DND-41 (cell line): ENCODE measurements around the gene SLC24A3.

Experiments used
- ATAC-seq: fragments of 200-7000 bp; cut with Tn5 transposase; 3 replicates; pipeline ENCODE4 v1.9.1; 2021; ENCODE audit warnings: low read depth; ENCODE audit not compliant: insufficient read depth
- DNase-seq: peaks from one replicate; pipeline ENCODE4 v3.0.0-alpha.2; 2020
- H2AFZ ChIP-seq: 2 replicates; pipeline ENCODE4 v1.6.0; 2012; ENCODE audit warnings: low read depth, low read length
- H3K27ac ChIP-seq: 2 replicates; pipeline ENCODE4 v1.5.1; 2012; ENCODE audit warnings: low read length, inconsistent platforms
- H3K27me3 ChIP-seq: fragments of 200-600 bp; sonication (generic); 2 replicates; pipeline ENCODE4 v1.6.0; 2012; ENCODE audit warnings: low read length, mild to moderate bottlenecking, inconsistent platforms; ENCODE audit not compliant: insufficient read depth, poor library complexity
- H3K36me3 ChIP-seq: 2 replicates; pipeline ENCODE4 v1.5.1; 2012; ENCODE audit warnings: low read length, inconsistent platforms; ENCODE audit not compliant: insufficient read depth
- H3K4me1 ChIP-seq: 2 replicates; pipeline ENCODE4 v1.5.1; 2012; ENCODE audit warnings: mild to moderate bottlenecking, low read length; ENCODE audit not compliant: insufficient read depth
- H3K4me2 ChIP-seq: 2 replicates; pipeline ENCODE4 v1.6.0; 2012; ENCODE audit warnings: mild to moderate bottlenecking, moderate library complexity, low read length, inconsistent platforms; ENCODE audit not compliant: insufficient read depth
- H3K4me3 ChIP-seq, 2 experiments: fragments of 200-600 bp in 1 of 2; shearing (Covaris generic) in 1 of 2; 2 replicates each; pipeline ENCODE4 v1.5.1; 2012 to 2016; ENCODE audit warnings: inconsistent platforms in 2 of 2, low read length in 2 of 2, mild to moderate bottlenecking in 2 of 2, low read depth in 1 of 2, moderate library complexity in 1 of 2
- H3K79me2 ChIP-seq: 2 replicates; pipeline ENCODE4 v1.6.0; 2012; ENCODE audit warnings: low read length, inconsistent platforms; ENCODE audit not compliant: insufficient read depth
- H3K9ac ChIP-seq: 2 replicates; pipeline ENCODE4 v1.6.0; 2012; ENCODE audit warnings: low read depth, mild to moderate bottlenecking, inconsistent platforms, low read length, moderate library complexity
- H3K9me3 ChIP-seq: 2 replicates; pipeline ENCODE4 v1.5.1; 2012; ENCODE audit warnings: low read length, moderate library complexity, mild to moderate bottlenecking, inconsistent platforms; ENCODE audit not compliant: insufficient read depth, severe bottlenecking
- H4K20me1 ChIP-seq: 2 replicates; pipeline ENCODE4 v1.6.0; 2012; ENCODE audit warnings: low read length; ENCODE audit not compliant: insufficient read depth
- CTCF ChIP-seq: IDR thresholded peaks from 2 replicates; pipeline ENCODE4 v1.5.1; 2012; ENCODE audit warnings: borderline replicate concordance, low read length, moderate library complexity, mild to moderate bottlenecking; ENCODE audit not compliant: poor library complexity, severe bottlenecking; ENCODE audit errors: extremely low read depth
- EZH2 ChIP-seq: IDR thresholded peaks from 3 replicates; pipeline ENCODE4 v1.6.1; 2012; ENCODE audit warnings: borderline replicate concordance, low read depth, mild to moderate bottlenecking, moderate library complexity, low read length, inconsistent platforms; ENCODE audit not compliant: severe bottlenecking

Gene SLC24A3

DNA sequence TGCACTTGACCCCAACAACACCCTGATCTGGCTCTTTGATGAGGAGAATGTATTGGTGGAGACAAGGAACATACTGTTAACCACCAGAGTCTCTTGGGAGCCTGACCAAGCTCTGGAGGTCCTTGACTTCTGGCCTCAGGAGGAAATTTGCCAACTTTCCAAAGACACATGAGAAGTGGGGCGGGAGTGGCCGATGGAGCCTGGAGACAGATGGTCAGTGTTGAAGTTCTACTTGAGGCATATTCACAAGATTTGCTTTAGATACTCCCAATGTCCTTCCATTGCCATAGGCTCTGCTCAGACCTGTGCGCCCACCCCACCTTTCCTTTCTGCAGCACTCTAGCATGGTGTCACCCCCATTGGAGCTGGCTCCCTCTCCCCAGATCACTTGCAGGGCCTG lies 241.0 kb downstream of the SLC24A3 start:
- Histone ChIP-seq H3K9me3 (no peaks in the 10 kb centered on the region), H3K79me2 (no peaks in the 10 kb centered on the region), H3K4me1 (peaks cover 10% of the 10 kb centered on the region; the same call in 1 of the 2 replicates), H2AFZ (no peak overlapping the region), H3K27ac (no peak overlapping the region), H3K27me3 (no peaks in the 10 kb centered on the region), H3K36me3 (no peaks in the 10 kb centered on the region), H3K4me3 (no peak overlapping the region), H3K9ac (no peak overlapping the region), H4K20me1 (no peaks in the 10 kb centered on the region), H3K4me2 (no peak overlapping the region)
- ATAC-seq (no peak), DNase-seq (no peak)
- TF ChIP-seq CTCF (no peak), EZH2 (no peak)

DNA sequence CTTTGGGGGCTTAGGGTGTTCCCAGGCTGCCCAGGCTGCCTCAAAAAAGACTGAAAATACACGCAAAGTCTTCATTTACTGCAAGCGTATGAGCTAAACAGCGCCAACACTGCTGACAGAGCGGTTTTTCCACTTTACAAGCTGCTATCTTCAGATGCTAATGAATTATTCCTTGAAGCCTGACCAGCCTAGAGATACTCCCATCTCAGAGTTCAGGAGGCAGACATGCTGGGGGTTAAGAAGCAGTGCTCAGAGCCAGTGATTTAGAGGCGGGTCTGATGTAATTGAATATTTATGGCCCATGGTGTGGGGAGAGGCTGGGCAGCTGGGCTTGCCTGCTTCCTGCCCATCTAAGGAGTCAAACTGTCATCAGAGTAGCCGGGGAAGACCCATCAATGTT lies 241.4 kb downstream of the SLC24A3 start:
- no peaks in the 10 kb centered on the region for H3K27me3 ChIP-seq

DNA sequence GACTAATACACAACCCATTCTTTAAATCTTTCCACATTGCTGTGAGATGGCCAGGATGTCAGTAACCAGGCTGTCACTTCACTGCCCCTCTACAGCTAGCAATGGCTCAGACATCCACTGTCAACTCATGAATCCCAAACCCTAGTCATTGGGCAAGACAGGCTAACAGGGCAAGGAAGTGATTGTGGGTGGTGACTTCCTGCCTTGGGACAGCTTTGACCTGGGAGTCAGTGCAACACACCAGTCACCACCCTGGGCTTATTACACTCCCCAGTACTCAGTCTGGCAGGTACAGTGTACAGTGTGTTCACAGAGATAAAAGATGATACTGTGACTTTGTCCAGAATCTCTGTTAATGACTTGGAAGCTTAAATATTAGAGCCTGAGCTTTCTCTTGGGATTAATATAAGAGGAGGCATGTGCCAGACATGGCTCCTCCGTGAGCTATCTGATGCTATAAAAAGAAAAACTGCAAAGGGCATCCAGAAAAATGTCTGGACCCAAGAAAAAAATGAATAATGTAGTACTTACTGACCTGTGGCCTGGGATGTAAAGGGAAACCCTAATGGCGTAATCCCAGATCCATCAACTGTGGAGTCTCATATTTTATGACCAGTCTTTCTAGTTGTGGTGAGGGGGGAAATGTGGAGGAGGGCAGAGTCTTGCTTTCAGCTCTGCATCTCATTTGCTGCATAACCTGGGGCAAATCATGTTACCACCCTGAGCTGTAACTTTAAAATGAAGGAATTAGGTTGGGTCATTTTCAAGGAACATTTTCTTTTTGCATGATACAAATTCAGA lies 244.4 kb downstream of the SLC24A3 start:
- Histone ChIP-seq H3K27me3 (no peaks in the 10 kb centered on the region), H3K79me2 (no peaks in the 10 kb centered on the region), H4K20me1 (no peaks in the 10 kb centered on the region), H3K9me3 (no peaks in the 10 kb centered on the region), H3K4me1 (peaks cover 6% of the 10 kb centered on the region; the same call in 1 of the 2 replicates), H2AFZ (no peak overlapping the region), H3K9ac (no peak overlapping the region), H3K4me3 (no peak overlapping the region), H3K27ac (no peak overlapping the region), H3K36me3 (no peaks in the 10 kb centered on the region), H3K4me2 (no peak overlapping the region)
- no peak for ATAC-seq
- no peak for DNase-seq
- TF ChIP-seq CTCF: no peak
- TF ChIP-seq EZH2: no peak

More for the DNA sequence above, 241.4 kb downstream of the SLC24A3 start:
- Histone ChIP-seq H3K9ac (no peak overlapping the region), H3K79me2 (no peaks in the 10 kb centered on the region), H3K4me1 (peaks cover 10% of the 10 kb centered on the region; the same call in 1 of the 2 replicates), H3K4me2 (no peak overlapping the region), H3K36me3 (no peaks in the 10 kb centered on the region), H3K9me3 (no peaks in the 10 kb centered on the region), H2AFZ (no peak overlapping the region), H3K27ac (no peak overlapping the region), H4K20me1 (no peaks in the 10 kb centered on the region), H3K4me3 (no peak overlapping the region)
- no peak for DNase-seq
- TF ChIP-seq CTCF: no peak
- no peak for TF ChIP-seq EZH2
- ATAC-seq: no peak
